Subcutaneous adipose tissue (tissue), 4 donors: Measurements from ENCODE around the gene SLC28A3. TPM values are rescaled to one million over a fixed set of nuclear protein-coding genes. Genes with fewer than 3 reads are reported as not detected.

Experiments used
- total RNA-seq, 4 donors: library from RNA; depleted of rRNA; stranded (reverse); fragments of >200 nt; gene quantifications; one replicate each; pipeline ENCODE4 v1.1.0, GENCODE V29; 2016
- TF ChIP-seq, protein P1 (sequence below): fragments of 450-650 bp; IDR thresholded peaks from one replicate; pipeline ENCODE4 v1.5.1; 2016; ENCODE audit warnings: low read depth, mild to moderate bottlenecking, control low read depth, antibody characterized with exemption, moderate library complexity

The SLC28A3 gene
- total RNA-seq, 4 donors from 2014 or later = 0.16 to 3.2 (median 0.22) TPM; not detected in 1

DNA sequence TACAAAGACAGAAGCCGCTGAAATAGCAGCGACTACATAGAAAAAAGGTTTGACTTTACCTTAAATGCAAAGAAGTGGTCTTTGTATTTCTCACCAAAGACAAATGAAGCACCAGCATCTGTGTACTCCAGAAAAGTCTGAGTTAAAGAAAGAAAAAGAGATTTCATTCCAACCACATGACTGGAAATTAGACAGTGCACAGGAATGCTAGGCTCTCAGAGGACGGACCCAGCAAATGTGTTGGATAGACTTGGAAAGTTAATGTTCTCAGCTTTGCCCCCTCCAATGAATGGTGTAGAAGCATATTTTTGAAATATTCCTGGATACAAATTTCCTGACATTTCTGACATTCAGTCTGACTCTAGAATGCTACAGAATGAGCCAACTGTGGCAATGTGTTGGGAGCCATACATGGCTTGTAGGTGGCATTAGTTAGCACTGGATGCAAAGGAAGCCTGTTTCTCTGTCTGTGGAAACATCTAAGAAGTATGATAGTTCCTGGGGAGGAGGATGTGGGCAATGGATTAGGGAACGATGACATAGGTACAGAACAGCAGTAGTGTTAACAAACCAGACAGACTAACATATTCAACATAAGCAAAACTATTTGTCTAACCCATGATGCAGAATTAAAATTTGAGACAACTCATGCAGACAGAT is 43.3 kb downstream of the SLC28A3 start:
- TF ChIP-seq, protein P1, sequence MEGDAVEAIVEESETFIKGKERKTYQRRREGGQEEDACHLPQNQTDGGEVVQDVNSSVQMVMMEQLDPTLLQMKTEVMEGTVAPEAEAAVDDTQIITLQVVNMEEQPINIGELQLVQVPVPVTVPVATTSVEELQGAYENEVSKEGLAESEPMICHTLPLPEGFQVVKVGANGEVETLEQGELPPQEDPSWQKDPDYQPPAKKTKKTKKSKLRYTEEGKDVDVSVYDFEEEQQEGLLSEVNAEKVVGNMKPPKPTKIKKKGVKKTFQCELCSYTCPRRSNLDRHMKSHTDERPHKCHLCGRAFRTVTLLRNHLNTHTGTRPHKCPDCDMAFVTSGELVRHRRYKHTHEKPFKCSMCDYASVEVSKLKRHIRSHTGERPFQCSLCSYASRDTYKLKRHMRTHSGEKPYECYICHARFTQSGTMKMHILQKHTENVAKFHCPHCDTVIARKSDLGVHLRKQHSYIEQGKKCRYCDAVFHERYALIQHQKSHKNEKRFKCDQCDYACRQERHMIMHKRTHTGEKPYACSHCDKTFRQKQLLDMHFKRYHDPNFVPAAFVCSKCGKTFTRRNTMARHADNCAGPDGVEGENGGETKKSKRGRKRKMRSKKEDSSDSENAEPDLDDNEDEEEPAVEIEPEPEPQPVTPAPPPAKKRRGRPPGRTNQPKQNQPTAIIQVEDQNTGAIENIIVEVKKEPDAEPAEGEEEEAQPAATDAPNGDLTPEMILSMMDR = no peak

DNA sequence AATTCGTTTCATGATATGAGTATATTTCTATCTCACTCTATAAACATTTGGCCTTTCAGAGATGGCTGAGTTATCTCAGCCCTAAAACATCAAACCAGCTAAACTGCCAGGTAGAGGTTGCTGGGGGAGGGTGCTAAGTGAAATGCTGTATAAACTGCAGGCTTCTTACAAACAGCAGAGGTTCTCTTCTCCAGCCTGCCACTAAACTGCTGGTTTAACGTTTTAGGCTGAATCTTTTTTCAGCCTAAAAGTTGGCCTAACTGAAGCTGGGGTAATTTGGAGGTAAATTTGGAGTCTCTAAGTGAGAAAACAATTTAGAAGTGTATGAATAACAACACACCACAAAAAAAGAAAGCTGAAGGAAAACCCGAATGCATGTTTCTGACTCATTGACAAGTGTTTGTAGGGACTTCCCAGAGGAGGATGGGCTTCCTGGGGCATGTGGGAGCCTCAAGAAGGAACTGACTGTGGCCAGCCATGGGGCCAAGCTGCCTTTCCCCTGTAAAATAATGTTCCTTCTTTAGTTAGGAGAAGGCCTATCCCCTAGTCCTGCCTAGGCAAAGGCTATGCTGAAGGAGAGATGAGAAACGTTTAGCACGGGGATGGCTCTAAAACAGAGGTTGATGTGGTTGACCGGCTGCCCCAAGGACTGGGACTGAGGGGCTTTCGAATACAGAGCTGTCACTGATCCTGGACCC is 44.3 kb downstream of the SLC28A3 start:
- TF ChIP-seq, protein P1 = no peak

DNA sequence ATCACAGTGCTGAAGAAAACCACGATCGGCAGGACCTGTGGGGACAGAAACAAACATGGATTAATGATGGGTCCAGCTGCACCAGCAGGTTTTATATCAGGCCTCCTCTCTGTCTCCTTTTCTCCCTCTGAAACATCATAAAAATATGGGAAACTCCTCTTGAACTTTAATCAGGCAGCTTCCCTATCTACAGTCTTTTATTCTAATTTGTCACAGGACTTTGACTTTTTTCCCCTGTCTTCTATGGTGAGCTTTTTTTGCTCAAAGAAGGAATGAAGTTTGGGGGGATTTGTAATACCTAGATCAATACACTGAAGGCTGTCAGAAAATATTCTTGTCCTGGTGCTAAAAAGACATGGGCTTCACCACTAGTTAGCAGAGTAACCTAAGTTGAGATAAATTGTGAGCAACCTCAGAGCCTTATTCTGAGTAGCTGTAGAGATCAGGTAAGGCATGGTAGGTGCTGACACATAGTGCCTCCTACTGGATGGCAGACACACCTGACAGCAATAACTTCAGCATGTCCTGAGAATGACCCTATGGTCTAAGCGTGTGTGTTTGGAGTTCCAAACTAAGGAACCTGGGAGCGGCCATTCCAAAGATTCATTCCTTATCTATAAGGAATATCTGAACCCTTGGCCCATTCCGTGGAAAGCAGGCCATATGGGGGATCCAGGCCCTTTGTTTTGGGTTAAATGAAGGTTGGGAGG is 46.2 kb downstream of the SLC28A3 start:
- TF ChIP-seq, protein P1 = no peak

DNA sequence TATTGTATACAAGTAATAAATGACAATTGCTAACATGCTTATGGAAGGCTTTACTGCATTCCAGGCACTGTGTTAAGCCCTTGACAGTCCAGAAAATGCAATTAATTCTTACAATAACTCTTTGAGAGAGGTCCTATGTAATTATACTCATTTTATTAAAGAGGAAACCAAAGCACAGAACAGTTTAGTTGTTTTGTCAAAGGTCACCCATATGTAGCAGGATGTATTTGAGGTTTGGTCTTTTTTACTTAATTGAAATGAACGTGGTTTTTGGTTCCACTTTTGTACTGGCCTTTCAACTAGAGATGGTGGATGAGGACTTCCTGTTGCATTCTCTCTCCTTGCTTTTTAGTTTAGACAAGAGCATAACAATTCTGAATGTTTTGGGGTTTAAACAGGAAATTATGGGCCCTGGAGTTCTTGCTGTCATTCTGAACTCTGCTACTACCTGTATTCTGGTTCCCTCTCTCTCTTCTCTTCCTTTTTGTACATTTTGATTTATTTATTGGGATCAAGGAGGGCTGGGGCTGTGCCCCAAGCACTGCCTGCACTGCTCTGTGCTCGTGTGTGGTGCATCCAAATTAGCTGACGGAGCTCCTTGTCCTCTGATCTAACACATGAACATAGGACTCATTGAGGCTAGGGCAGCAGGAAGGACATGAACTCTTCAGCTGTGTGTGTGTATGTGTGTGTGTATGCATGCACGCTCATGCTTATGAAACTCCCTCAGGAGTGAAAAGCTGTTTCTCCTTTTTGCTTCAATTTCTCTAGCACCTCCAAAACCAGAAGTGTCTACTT is 47.4 kb downstream of the SLC28A3 start:
- TF ChIP-seq, protein P1 = no peak

GRCh38 chr9:84285381-84285780 is 55.2 kb downstream of the SLC28A3 start:
- TF ChIP-seq, protein P1 = no peak

- TF ChIP-seq, protein P1 = no peak
Observed at GRCh38 chr9:84283946-84284345, 56.6 kb downstream of the SLC28A3 start.
